HEK293 (cell line): ENCODE results near the gene RNF34.

Source experiments
- CTCF ChIA-PET: fragments of 350-600 bp; formaldehyde crosslinking; extraction: SDS; loops from one replicate; lab custom pipeline; 2021; ENCODE audit warnings: antibody characterized with exemption; lab: Yijun Ruan, JAX
- POLR2A ChIA-PET: fragments of 300-600 bp; formaldehyde crosslinking; extraction: SDS; loops from one replicate; lab custom pipeline; 2020; ENCODE audit warnings: antibody characterized with exemption, inconsistent platforms; lab: Yijun Ruan, JAX
- H3K27ac ChIP-seq: fragments of 200-500 bp; sonication (Bioruptor generic); 2 replicates; pipeline ENCODE4 v1.5.1; 2014; ENCODE audit warnings: low read depth, low read length, control low read depth, inconsistent platforms; ENCODE audit errors: extremely low read depth
- H3K36me3 ChIP-seq, 2 experiments: fragments of 200-500 bp in 1 of 2; sonication (Bioruptor generic) in 1 of 2; 1 replicate in 1 of 2; 2 replicates in 1 of 2; pipeline ENCODE4 v1.5.1; 2014 to 2017; ENCODE audit warnings: inconsistent platforms in 2 of 2, low read length in 2 of 2; ENCODE audit not compliant: control insufficient read depth in 2 of 2, insufficient read depth in 1 of 2
- H3K4me1 ChIP-seq: fragments of 200-500 bp; sonication (Bioruptor generic); 2 replicates; pipeline ENCODE4 v1.5.1; 2014; ENCODE audit warnings: mild to moderate bottlenecking, low read length, inconsistent platforms; ENCODE audit not compliant: control insufficient read depth, insufficient read depth
- H3K4me3 ChIP-seq: 2 replicates; pipeline ENCODE4 v1.5.1; 2011; ENCODE audit warnings: low read depth, mild to moderate bottlenecking, control low read depth, low read length, moderate library complexity
- H3K9me3 ChIP-seq: fragments of 200-500 bp; sonication (Bioruptor generic); 2 replicates; pipeline ENCODE4 v1.5.1; 2014; ENCODE audit warnings: low read depth, low read length, inconsistent platforms; ENCODE audit not compliant: control insufficient read depth, insufficient read depth
- GLIS2 ChIP-seq: fragments of 450-650 bp; formaldehyde crosslinking; IDR thresholded peaks from 2 replicates; pipeline ENCODE4 v1.5.1; 2016; ENCODE audit warnings: missing biosample characterization, missing genetic modification characterization
- HOXD13 ChIP-seq: sonication (generic); formaldehyde crosslinking; IDR thresholded peaks from 2 replicates; pipeline ENCODE4 v1.8.0; 2022; ENCODE audit warnings: missing genetic modification reagents, borderline replicate concordance
- KLF9 ChIP-seq: fragments of 450-650 bp; formaldehyde crosslinking; IDR thresholded peaks from 2 replicates; pipeline ENCODE4 v1.5.1; 2016; ENCODE audit warnings: missing biosample characterization, missing genetic modification characterization, low read depth
- MYNN ChIP-seq: fragments of 450-650 bp; formaldehyde crosslinking; IDR thresholded peaks from 2 replicates; pipeline ENCODE4 v1.5.1; 2016; ENCODE audit warnings: missing biosample characterization, missing genetic modification characterization, borderline replicate concordance
- MZF1 ChIP-seq: fragments of 450-650 bp; formaldehyde crosslinking; IDR thresholded peaks from 2 replicates; pipeline ENCODE4 v1.5.1; 2017; ENCODE audit warnings: missing biosample characterization, missing genetic modification characterization, borderline replicate concordance
- PRDM1 ChIP-seq: fragments of 450-650 bp; formaldehyde crosslinking; IDR thresholded peaks from 2 replicates; pipeline ENCODE4; 2016; ENCODE audit warnings: missing biosample characterization, missing genetic modification characterization
- TCF7L2 ChIP-seq: IDR thresholded peaks from 2 replicates; pipeline ENCODE4 v1.6.1; 2011; ENCODE audit warnings: low read depth, mild to moderate bottlenecking, inconsistent platforms, low read length, moderate library complexity, borderline replicate concordance
- ZNF112 ChIP-seq: fragments of 450-650 bp; formaldehyde crosslinking; IDR thresholded peaks from 2 replicates; pipeline ENCODE4 v1.5.0; 2017; ENCODE audit warnings: missing biosample characterization, missing genetic modification characterization
- ZNF138 ChIP-seq: fragments of 450-650 bp; formaldehyde crosslinking; IDR thresholded peaks from 2 replicates; pipeline ENCODE4 v1.5.1; 2016; ENCODE audit warnings: missing biosample characterization, missing genetic modification characterization, borderline replicate concordance
- ZNF2 ChIP-seq: fragments of 450-650 bp; formaldehyde crosslinking; IDR thresholded peaks from 2 replicates; pipeline ENCODE4 v1.5.1; 2016; ENCODE audit warnings: missing biosample characterization, missing genetic modification characterization
- ZNF280D ChIP-seq: fragments of 450-650 bp; formaldehyde crosslinking; IDR thresholded peaks from 2 replicates; pipeline ENCODE4 v1.5.1; 2016; ENCODE audit warnings: missing biosample characterization, missing genetic modification characterization
- ZNF335 ChIP-seq: fragments of 450-650 bp; formaldehyde crosslinking; conservative IDR thresholded peaks from 2 replicates; pipeline ENCODE4 v1.5.1; 2016; ENCODE audit warnings: missing biosample characterization, missing genetic modification characterization
- ZNF404 ChIP-seq: fragments of 450-650 bp; formaldehyde crosslinking; IDR thresholded peaks from 2 replicates; pipeline ENCODE4 v1.5.1; 2017; ENCODE audit warnings: missing biosample characterization, missing genetic modification characterization
- ZNF514 ChIP-seq: fragments of 450-650 bp; formaldehyde crosslinking; IDR thresholded peaks from 2 replicates; pipeline ENCODE4 v1.5.1; 2016; ENCODE audit warnings: missing biosample characterization, missing genetic modification characterization
- ZNF518A ChIP-seq: fragments of 450-650 bp; formaldehyde crosslinking; conservative IDR thresholded peaks from 2 replicates; pipeline ENCODE4 v1.5.1; 2016; ENCODE audit warnings: low read depth, missing biosample characterization, missing genetic modification characterization
- ZNF549 ChIP-seq: fragments of 450-650 bp; IDR thresholded peaks from 2 replicates; pipeline ENCODE4 v1.5.1; 2018; ENCODE audit warnings: missing biosample characterization, missing genetic modification characterization, mild to moderate bottlenecking, inconsistent platforms, moderate library complexity
- ZNF580 ChIP-seq: fragments of 450-650 bp; formaldehyde crosslinking; IDR thresholded peaks from 2 replicates; pipeline ENCODE4 v1.5.1; 2016; ENCODE audit warnings: missing biosample characterization, missing genetic modification characterization
- ZNF596 ChIP-seq: fragments of 450-650 bp; IDR thresholded peaks from 2 replicates; pipeline ENCODE4 v1.5.0; 2018; ENCODE audit warnings: missing biosample characterization, mild to moderate bottlenecking, missing genetic modification characterization, moderate library complexity
- ZNF610 ChIP-seq: fragments of 450-650 bp; formaldehyde crosslinking; IDR thresholded peaks from 2 replicates; pipeline ENCODE4 v1.5.1; 2016; ENCODE audit warnings: missing biosample characterization, missing genetic modification characterization, borderline replicate concordance
- ZNF624 ChIP-seq: fragments of 450-650 bp; formaldehyde crosslinking; IDR thresholded peaks from 2 replicates; pipeline ENCODE4 v1.5.1; 2017; ENCODE audit warnings: missing biosample characterization, missing genetic modification characterization
- ZNF701 ChIP-seq: fragments of 450-650 bp; formaldehyde crosslinking; IDR thresholded peaks from 2 replicates; pipeline ENCODE4 v1.5.1; 2016; ENCODE audit warnings: missing biosample characterization, missing genetic modification characterization
- ZNF76 ChIP-seq: fragments of 450-650 bp; formaldehyde crosslinking; IDR thresholded peaks from 2 replicates; pipeline ENCODE4; 2016; ENCODE audit warnings: low read depth, missing biosample characterization, missing genetic modification characterization, borderline replicate concordance
- ZNF768 ChIP-seq: fragments of 450-650 bp; formaldehyde crosslinking; IDR thresholded peaks from 2 replicates; pipeline ENCODE4 v1.5.1; 2018; ENCODE audit warnings: missing biosample characterization, mild to moderate bottlenecking, missing genetic modification characterization
- ZNF830 ChIP-seq: fragments of 450-650 bp; IDR thresholded peaks from 2 replicates; pipeline ENCODE4 v1.5.0; 2018; ENCODE audit warnings: missing biosample characterization, missing genetic modification characterization, low read depth, mild to moderate bottlenecking, moderate library complexity
- ZNF837 ChIP-seq: fragments of 450-650 bp; formaldehyde crosslinking; IDR thresholded peaks from 2 replicates; pipeline ENCODE4 v1.5.1; 2016; ENCODE audit warnings: missing biosample characterization, missing genetic modification characterization
- TF ChIP-seq, protein P1 (sequence below): fragments of 450-650 bp; formaldehyde crosslinking; IDR thresholded peaks from 2 replicates; pipeline ENCODE4 v1.5.1; 2017; ENCODE audit warnings: missing biosample characterization, mild to moderate bottlenecking, missing genetic modification characterization, moderate library complexity

RNF34 gene

GRCh38 chr12:121371404-121371803 lies 28.5 kb upstream of the RNF34 start:
- Histone ChIP-seq H3K4me1 (no peaks in the 10 kb centered on the region), H3K9me3 (no peaks in the 10 kb centered on the region)
- POLR2A ChIA-PET: interaction anchor here (0.6 kb wide), 1 partner anchor 165 kb away, joined by 4 read pairs; no protein-coding TSS in a partner anchor
- TF ChIP-seq PRDM1 (tag by site-specific recombination): no peak
- TF ChIP-seq ZNF768 (tag by site-specific recombination): no peak
- TF ChIP-seq ZNF514 (tag by site-specific recombination): no peak
- TF ChIP-seq ZNF624 (tag by site-specific recombination): no peak
- no peak for TF ChIP-seq ZNF2 (tag by site-specific recombination)
- no peak for TF ChIP-seq ZNF580 (tag by site-specific recombination)
- no peak for TF ChIP-seq ZNF335 (tag by site-specific recombination)
- no peak for TF ChIP-seq KLF9 (tag by site-specific recombination)
- TF ChIP-seq ZNF404 (tag by site-specific recombination): no peak
- TF ChIP-seq, protein P1, sequence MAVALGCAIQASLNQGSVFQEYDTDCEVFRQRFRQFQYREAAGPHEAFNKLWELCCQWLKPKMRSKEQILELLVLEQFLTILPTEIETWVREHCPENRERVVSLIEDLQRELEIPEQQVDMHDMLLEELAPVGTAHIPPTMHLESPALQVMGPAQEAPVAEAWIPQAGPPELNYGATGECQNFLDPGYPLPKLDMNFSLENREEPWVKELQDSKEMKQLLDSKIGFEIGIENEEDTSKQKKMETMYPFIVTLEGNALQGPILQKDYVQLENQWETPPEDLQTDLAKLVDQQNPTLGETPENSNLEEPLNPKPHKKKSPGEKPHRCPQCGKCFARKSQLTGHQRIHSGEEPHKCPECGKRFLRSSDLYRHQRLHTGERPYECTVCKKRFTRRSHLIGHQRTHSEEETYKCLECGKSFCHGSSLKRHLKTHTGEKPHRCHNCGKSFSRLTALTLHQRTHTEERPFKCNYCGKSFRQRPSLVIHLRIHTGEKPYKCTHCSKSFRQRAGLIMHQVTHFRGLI (tag by site-specific recombination): no peak
- no peak for TF ChIP-seq ZNF596
- no peak for TF ChIP-seq MZF1 (tag by site-specific recombination)
- TF ChIP-seq ZNF610 (tag by site-specific recombination): no peak
- TF ChIP-seq, all 188 proteins: peak for 0
- Histone ChIP-seq H3K27ac (no peak overlapping the region), H3K36me3 (no peaks in the 10 kb centered on the region), H3K4me3 (no peak overlapping the region)
- CTCF ChIA-PET: interaction anchor here (1.3 kb wide), 1 partner anchor 37 kb away, joined by 6 read pairs; no protein-coding TSS in a partner anchor

DNA sequence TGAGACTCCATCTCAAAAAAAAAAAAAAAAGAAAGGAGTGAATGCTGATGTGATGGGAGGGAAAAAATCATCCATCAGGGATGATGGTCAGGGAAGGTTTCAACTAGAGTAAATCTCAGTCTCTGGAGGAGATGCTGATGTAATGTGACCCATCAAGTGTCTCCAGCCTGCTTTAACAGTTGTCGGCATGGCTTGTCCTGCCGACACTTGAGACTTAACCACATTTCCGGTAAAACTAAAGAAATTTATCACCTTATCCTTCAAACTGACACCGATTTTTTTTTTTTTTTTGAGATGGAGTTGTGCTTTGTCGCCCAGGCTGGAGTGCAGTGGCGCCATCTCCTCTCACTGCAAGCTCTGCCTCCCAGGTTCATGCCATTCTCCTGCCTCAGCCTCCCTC lies 26.2 kb upstream of the RNF34 start:
- Histone ChIP-seq H3K4me3 (no peak overlapping the region), H3K9me3 (no peaks in the 10 kb centered on the region), H3K4me1 (no peaks in the 10 kb centered on the region), H3K27ac (no peak overlapping the region), H3K36me3 (no peaks in the 10 kb centered on the region)
- ChIA-PET CTCF (no interaction called here), POLR2A (interaction anchor here (0.6 kb wide), 1 partner anchor 42 kb away, joined by 5 read pairs; no protein-coding TSS in a partner anchor)
- TF ChIP-seq ZNF2 (tag by site-specific recombination) (no peak), ZNF280D (tag by site-specific recombination) (no peak), ZNF112 (no peak), ZNF138 (tag by site-specific recombination) (no peak), TCF7L2 (no peak), ZNF518A (no peak), ZNF837 (tag by site-specific recombination) (no peak), MYNN (tag by site-specific recombination) (no peak), ZNF701 (no peak), HOXD13 (no peak), GLIS2 (tag by site-specific recombination) (no peak), ZNF549 (tag by site-specific recombination) (no peak), ZNF830 (no peak), ZNF76 (tag by site-specific recombination) (no peak)
- TF ChIP-seq, all 188 proteins: peak for 0
